Neuronal stem cell (in vitro differentiated cells): ENCODE measurements around the gene DTYMK.

Source experiments
- DNase-seq: peaks from one replicate; pipeline ENCODE4 v3.0.0-alpha.2; 2013; ENCODE audit warnings: low spot score
- H2AFZ ChIP-seq: one replicate; pipeline ENCODE4 v1.6.1; 2013; ENCODE audit warnings: mild to moderate bottlenecking, low read length, inconsistent platforms
- H2AK5ac ChIP-seq: 2 replicates; pipeline ENCODE4 v1.6.1; 2013; ENCODE audit warnings: low read depth, mild to moderate bottlenecking, inconsistent platforms, low read length, moderate library complexity, mixed read lengths
- H2BK120ac ChIP-seq: 2 replicates; pipeline ENCODE4 v1.6.1; 2013; ENCODE audit warnings: low read depth, mild to moderate bottlenecking, inconsistent platforms, low read length, moderate library complexity, mixed read lengths
- H2BK12ac ChIP-seq: one replicate; pipeline ENCODE4 v1.6.1; 2013; ENCODE audit warnings: low read length, inconsistent platforms
- H2BK15ac ChIP-seq: 2 replicates; pipeline ENCODE4 v1.6.1; 2013; ENCODE audit warnings: mild to moderate bottlenecking, low read length, inconsistent platforms, mixed read lengths
- H2BK5ac ChIP-seq: one replicate; pipeline ENCODE4 v1.6.1; 2013; ENCODE audit warnings: inconsistent platforms, mild to moderate bottlenecking, low read length, moderate library complexity
- H3K14ac ChIP-seq: one replicate; pipeline ENCODE4 v1.6.1; 2013; ENCODE audit warnings: low read length, inconsistent platforms
- H3K18ac ChIP-seq: 2 replicates; pipeline ENCODE4 v1.6.1; 2013; ENCODE audit warnings: low read length, inconsistent platforms
- H3K23ac ChIP-seq: 2 replicates; pipeline ENCODE4 v1.6.1; 2013; ENCODE audit warnings: low read depth, mild to moderate bottlenecking, mixed read lengths, low read length, inconsistent platforms; ENCODE audit not compliant: poor library complexity
- H3K27ac ChIP-seq: replicated peaks from 3 replicates; pipeline ENCODE4 v1.5.1; 2013; ENCODE audit warnings: low read length, inconsistent platforms
- H3K27me3 ChIP-seq, 3 experiments: 2 replicates each; pipeline ENCODE4 v1.6.1; 2013; ENCODE audit warnings: low read length in 3 of 3, mild to moderate bottlenecking in 2 of 3, inconsistent platforms in 1 of 3, low read depth in 1 of 3, mixed read lengths in 1 of 3, moderate library complexity in 1 of 3; ENCODE audit not compliant: control insufficient read depth in 3 of 3, insufficient read depth in 3 of 3
- H3K36me3 ChIP-seq, 2 donors: replicated peaks in 1 of 2; 2 replicates each; pipeline ENCODE4 v1.6.1; 2013; ENCODE audit warnings: low read length in 2 of 2; ENCODE audit not compliant: control insufficient read depth in 2 of 2, insufficient read depth in 2 of 2
- H3K4ac ChIP-seq: 2 replicates; pipeline ENCODE4 v1.6.1; 2013; ENCODE audit warnings: inconsistent platforms, mild to moderate bottlenecking, low read length, moderate library complexity
- H3K4me1 ChIP-seq, 2 donors: 1 replicate in 1 of 2; 2 replicates in 1 of 2; pipeline ENCODE4 v1.6.1; 2013; ENCODE audit warnings: low read length in 2 of 2, low read depth in 1 of 2; ENCODE audit not compliant: control insufficient read depth in 2 of 2, insufficient read depth in 1 of 2
- H3K4me2 ChIP-seq: one replicate; pipeline ENCODE4 v1.6.1; 2013; ENCODE audit warnings: mild to moderate bottlenecking, low read length, inconsistent platforms; ENCODE audit not compliant: insufficient read depth, poor library complexity, severe bottlenecking
- H3K4me3 ChIP-seq, 2 donors: 2 replicates each; pipeline ENCODE4 v1.5.1; 2013; ENCODE audit warnings: low read length in 2 of 2, mild to moderate bottlenecking in 2 of 2, inconsistent platforms in 1 of 2, moderate library complexity in 1 of 2
- H3K79me1 ChIP-seq: one replicate; pipeline ENCODE4 v1.6.1; 2013; ENCODE audit warnings: low read depth, mild to moderate bottlenecking, inconsistent platforms, low read length, moderate library complexity
- H3K9ac ChIP-seq: one replicate; pipeline ENCODE4 v1.6.1; 2013; ENCODE audit warnings: mild to moderate bottlenecking, low read depth, low read length, inconsistent platforms; ENCODE audit not compliant: poor library complexity
- H3K9me3 ChIP-seq, 2 donors: replicated peaks in 1 of 2; 2 replicates each; pipeline versions ENCODE3 to v1.6.1; 2013; ENCODE audit warnings: low read length in 2 of 2, mild to moderate bottlenecking in 2 of 2, inconsistent platforms in 1 of 2, low read depth in 1 of 2, mixed read lengths in 1 of 2, moderate library complexity in 1 of 2; ENCODE audit not compliant: control insufficient read depth in 2 of 2, insufficient read depth in 1 of 2
- H4K8ac ChIP-seq: one replicate; pipeline ENCODE4 v1.6.1; 2013; ENCODE audit warnings: low read depth, mild to moderate bottlenecking, inconsistent platforms, low read length, moderate library complexity
- H4K91ac ChIP-seq: one replicate; pipeline ENCODE4 v1.6.1; 2013; ENCODE audit warnings: low read length, low read depth, mild to moderate bottlenecking, inconsistent platforms; ENCODE audit not compliant: poor library complexity
- WGBS, 2 donors: extraction: QIAGEN DNeasy Blood & Tissue Kit; methylation state at CpG; one replicate each; pipeline ENCODE4 v1.1.7; 2013; ENCODE audit warnings: missing lambda C conversion rate in 2 of 2, mixed read lengths in 1 of 2; ENCODE audit not compliant: insufficient read length in 2 of 2, insufficient replicate concordance in 1 of 2; ENCODE audit errors: extremely low coverage in 2 of 2; 5-methylcytosine and 5-hydroxymethylcytosine counted together

DTYMK gene

DNA sequence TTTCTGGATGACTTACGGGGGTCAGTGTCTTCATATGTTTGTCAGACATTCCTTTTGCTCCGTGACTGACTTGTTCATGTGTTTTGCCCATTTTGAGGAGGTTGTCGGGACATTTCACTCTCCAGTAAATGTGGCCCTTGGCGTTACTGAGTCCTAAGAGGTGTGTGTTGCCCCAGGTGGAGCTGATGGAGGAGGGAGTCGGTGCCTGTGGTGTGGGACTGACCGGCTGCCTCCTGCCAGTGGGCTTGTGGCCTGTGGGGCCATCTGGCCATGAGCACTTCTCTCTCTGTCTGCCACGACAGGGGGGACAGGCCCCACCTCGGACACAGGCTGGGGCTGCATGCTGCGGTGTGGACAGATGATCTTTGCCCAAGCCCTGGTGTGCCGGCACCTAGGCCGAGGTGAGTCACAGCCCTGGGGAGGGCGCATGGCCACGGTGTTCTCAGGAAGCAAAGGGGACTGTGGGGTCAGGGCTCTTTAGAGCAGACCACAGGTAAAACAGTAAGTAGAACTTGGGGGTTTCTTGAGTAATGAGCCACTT is 33.3 kb downstream of the DTYMK start:
- H3K27me3 ChIP-seq: no peaks in the 10 kb centered on the region
- H3K4me3 ChIP-seq: peak overlapping the region in 1 of 2 donors; percentile 13
- no peak overlapping the region for H3K4me2 ChIP-seq
- no peak overlapping the region for H2BK12ac ChIP-seq
- H3K36me3 ChIP-seq: peaks cover 39 to 75% of the 10 kb centered on the region in 2 donors
- peaks cover 19% of the 10 kb centered on the region for H3K79me1 ChIP-seq
- no CpG with 5 or more reads among the region's 13 CpGs for WGBS, 2 donors
- H3K14ac ChIP-seq: no peak overlapping the region
- no peak overlapping the region for H3K9ac ChIP-seq
- no peak overlapping the region for H3K27ac ChIP-seq
- DNase-seq: no peak
- no peaks in the 10 kb centered on the region for H3K4me1 ChIP-seq
- H2AFZ ChIP-seq: no peak overlapping the region
- no peak overlapping the region for H2BK120ac ChIP-seq
- H4K8ac ChIP-seq: no peak overlapping the region
- H4K91ac ChIP-seq: no peak overlapping the region
- H3K23ac ChIP-seq: peak overlapping the region; percentile 16
- H3K18ac ChIP-seq: no peak overlapping the region
- no peak overlapping the region for H2AK5ac ChIP-seq
- H3K4ac ChIP-seq: no peak overlapping the region
- H2BK15ac ChIP-seq: no peak overlapping the region
- H3K9me3 ChIP-seq: no peaks in the 10 kb centered on the region
- no peak overlapping the region for H2BK5ac ChIP-seq

DNA sequence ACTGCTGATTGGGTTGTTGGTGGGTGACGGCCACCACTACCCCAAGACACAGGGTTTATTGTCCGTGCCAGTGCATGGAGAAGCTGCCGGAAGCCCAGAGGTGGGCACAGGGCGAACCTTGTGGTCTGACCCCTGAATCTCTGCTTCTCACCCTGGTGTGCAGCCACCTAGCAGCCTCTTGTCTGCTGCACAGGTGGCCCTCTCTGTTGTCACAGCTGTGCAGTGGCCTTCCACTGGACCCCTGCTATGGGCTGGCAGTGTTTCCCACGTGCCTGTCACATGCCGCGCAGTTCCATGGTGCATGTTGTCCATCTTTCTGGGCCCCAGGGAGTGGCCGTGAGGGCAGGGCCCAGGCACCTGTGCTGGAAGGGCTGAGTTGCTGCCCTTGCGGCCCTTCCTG is 33.9 kb downstream of the DTYMK start:
- Histone ChIP-seq H2AK5ac (no peak overlapping the region), H2AFZ (no peak overlapping the region), H3K27ac (no peak overlapping the region), H3K27me3 (no peaks in the 10 kb centered on the region), H2BK5ac (no peak overlapping the region), H3K4me2 (no peak overlapping the region), H3K4me3 (no peak overlapping the region), H3K4ac (no peak overlapping the region), H2BK120ac (no peak overlapping the region), H3K23ac (peak overlapping the region; percentile 31), H3K4me1 (no peaks in the 10 kb centered on the region), H3K18ac (peak overlapping the region; percentile 17), H3K36me3 (peaks cover 36 to 70% of the 10 kb centered on the region in 2 donors), H2BK12ac (no peak overlapping the region), H3K9me3 (no peaks in the 10 kb centered on the region), H3K9ac (no peak overlapping the region), H2BK15ac (no peak overlapping the region), H4K91ac (no peak overlapping the region), H4K8ac (no peak overlapping the region), H3K14ac (no peak overlapping the region), H3K79me1 (peaks cover 20% of the 10 kb centered on the region)
- no peak for DNase-seq
- WGBS, 2 donors: no CpG with 5 or more reads among the region's 9 CpGs

DNA sequence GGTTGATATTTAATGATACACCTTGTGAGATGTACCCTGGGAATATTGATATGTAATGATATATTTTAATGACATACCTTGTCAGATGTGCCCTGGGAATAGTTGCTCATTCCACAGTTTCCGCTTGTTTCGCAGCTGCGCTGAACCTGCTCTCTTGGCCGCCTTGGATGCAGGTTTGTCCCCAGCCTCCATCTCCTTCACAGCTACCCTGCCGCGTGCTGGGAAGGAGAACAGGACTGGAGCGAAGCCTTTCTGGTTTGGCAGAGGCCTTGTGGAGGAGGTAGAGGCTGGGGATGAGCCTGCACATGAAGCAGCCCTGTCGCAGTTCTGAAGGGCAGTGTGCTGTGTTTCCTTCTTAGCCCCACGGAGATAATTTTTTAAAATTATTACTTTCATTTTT is 34.5 kb downstream of the DTYMK start:
- Histone ChIP-seq H3K27ac (no peak overlapping the region), H2BK15ac (no peak overlapping the region), H4K8ac (no peak overlapping the region), H3K9ac (no peak overlapping the region), H3K36me3 (peaks cover 36 to 65% of the 10 kb centered on the region in 2 donors), H2BK5ac (no peak overlapping the region), H2AFZ (no peak overlapping the region), H3K4me2 (no peak overlapping the region), H2AK5ac (no peak overlapping the region), H3K4me1 (no peaks in the 10 kb centered on the region), H3K79me1 (peaks cover 20% of the 10 kb centered on the region), H2BK12ac (no peak overlapping the region), H3K4ac (no peak overlapping the region), H4K91ac (no peak overlapping the region), H2BK120ac (no peak overlapping the region), H3K14ac (no peak overlapping the region), H3K18ac (no peak overlapping the region), H3K9me3 (no peaks in the 10 kb centered on the region), H3K4me3 (no peak overlapping the region), H3K23ac (no peak overlapping the region), H3K27me3 (no peaks in the 10 kb centered on the region)
- WGBS, 2 donors: no CpG with 5 or more reads among the region's 9 CpGs
- DNase-seq: no peak

DNA sequence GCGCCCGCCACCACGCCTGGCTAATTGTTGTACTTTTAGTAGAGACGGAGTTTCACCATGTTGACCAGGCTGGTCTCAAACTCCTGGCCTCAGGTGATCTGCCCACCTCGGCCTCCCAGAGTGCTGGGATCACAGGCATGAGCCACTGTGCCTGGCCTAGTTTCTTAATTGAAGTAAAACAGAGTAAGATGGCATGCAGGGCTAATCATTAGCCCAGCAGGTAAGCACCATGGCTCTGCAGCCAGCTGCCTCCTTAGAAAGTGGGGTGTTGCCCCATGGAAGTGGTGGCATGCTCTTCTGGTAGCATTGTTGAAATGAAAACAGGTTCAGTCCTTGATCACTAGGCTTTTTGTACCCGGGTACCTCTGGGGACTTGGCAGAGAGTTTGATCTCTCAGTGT is 36.7 kb downstream of the DTYMK start:
- H3K4ac ChIP-seq: no peak overlapping the region
- H3K27me3 ChIP-seq: no peaks in the 10 kb centered on the region
- no peak overlapping the region for H2AK5ac ChIP-seq
- H2AFZ ChIP-seq: no peak overlapping the region
- H2BK12ac ChIP-seq: no peak overlapping the region
- peaks cover 19% of the 10 kb centered on the region for H3K79me1 ChIP-seq
- H2BK5ac ChIP-seq: no peak overlapping the region
- H3K14ac ChIP-seq: no peak overlapping the region
- no CpG with 5 or more reads among the region's 6 CpGs for WGBS, 2 donors
- H3K9me3 ChIP-seq: no peaks in the 10 kb centered on the region
- H3K4me1 ChIP-seq: no peaks in the 10 kb centered on the region
- no peak overlapping the region for H3K18ac ChIP-seq
- no peak overlapping the region for H3K9ac ChIP-seq
- no peak overlapping the region for H3K27ac ChIP-seq
- no peak overlapping the region for H3K4me3 ChIP-seq
- H3K23ac ChIP-seq: no peak overlapping the region
- no peak overlapping the region for H2BK15ac ChIP-seq
- H4K91ac ChIP-seq: no peak overlapping the region
- no peak overlapping the region for H3K4me2 ChIP-seq
- H3K36me3 ChIP-seq: peaks cover 25 to 61% of the 10 kb centered on the region in 2 donors
- no peak overlapping the region for H2BK120ac ChIP-seq
- DNase-seq: no peak
- H4K8ac ChIP-seq: no peak overlapping the region
